HEK293T (cell line): Measurements from ENCODE around the gene TMEM203.
"Not testable (repeated sequence)": the region's sequence is repeated elsewhere in the genome, so short reads cannot be mapped to it uniquely, and the experiment has no call there.

ENCODE experiments used
- CTCF ChIA-PET: fragments of 350-600 bp; formaldehyde crosslinking; extraction: SDS; loops from one replicate; lab custom pipeline; 2021; ENCODE audit warnings: antibody characterized with exemption, inconsistent platforms; lab: Yijun Ruan, JAX
- POLR2A ChIA-PET: fragments of 350-600 bp; formaldehyde crosslinking; extraction: SDS; loops from one replicate; lab custom pipeline; 2020; ENCODE audit warnings: antibody characterized with exemption, inconsistent platforms; lab: Yijun Ruan, JAX
- DNase-seq: peaks from one replicate; pipeline ENCODE4 v3.0.0; 2012; ENCODE audit warnings: mixed read lengths; ENCODE audit errors: extremely low spot score
- ARNT ChIP-seq: fragments of 450-650 bp; IDR thresholded peaks from 2 replicates; pipeline ENCODE4 v1.6.1; 2017; ENCODE audit warnings: mild to moderate bottlenecking
- BHLHE40 ChIP-seq: fragments of 450-650 bp; IDR thresholded peaks from 2 replicates; pipeline ENCODE4 v1.6.1; 2016; ENCODE audit warnings: mild to moderate bottlenecking, moderate library complexity, borderline replicate concordance
- CTBP1 ChIP-seq: fragments of 450-650 bp; IDR thresholded peaks from 2 replicates; pipeline ENCODE4 v1.6.1; 2016; ENCODE audit warnings: borderline replicate concordance
- ELF4 ChIP-seq: fragments of 450-650 bp; IDR thresholded peaks from 2 replicates; pipeline ENCODE4 v1.6.1; 2017; ENCODE audit warnings: antibody characterized with exemption
- FOXA1 ChIP-seq: fragments of 450-650 bp; IDR thresholded peaks from 2 replicates; pipeline ENCODE4 v1.6.1; 2016; ENCODE audit warnings: mild to moderate bottlenecking
- FOXK2 ChIP-seq: fragments of 450-650 bp; IDR thresholded peaks from 2 replicates; pipeline ENCODE4 v1.6.1; 2016; ENCODE audit warnings: mild to moderate bottlenecking
- FOXM1 ChIP-seq: fragments of 450-650 bp; IDR thresholded peaks from 2 replicates; pipeline ENCODE4 v1.6.1; 2017; ENCODE audit warnings: mild to moderate bottlenecking, borderline replicate concordance
- HDGF ChIP-seq: fragments of 450-650 bp; IDR thresholded peaks from 2 replicates; pipeline ENCODE4 v1.6.1; 2017; ENCODE audit warnings: antibody characterized with exemption, borderline replicate concordance
- L3MBTL2 ChIP-seq: fragments of 450-650 bp; conservative IDR thresholded peaks from 2 replicates; pipeline ENCODE4 v1.6.1; 2016; ENCODE audit warnings: mild to moderate bottlenecking
- LEF1 ChIP-seq: fragments of 450-650 bp; IDR thresholded peaks from 2 replicates; pipeline ENCODE4 v1.6.1; 2017; ENCODE audit warnings: mild to moderate bottlenecking, borderline replicate concordance
- NFRKB ChIP-seq: fragments of 450-650 bp; IDR thresholded peaks from 2 replicates; pipeline ENCODE4 v1.6.1; 2016; ENCODE audit warnings: mild to moderate bottlenecking, moderate library complexity
- PKNOX1 ChIP-seq: fragments of 450-650 bp; IDR thresholded peaks from 2 replicates; pipeline ENCODE4 v1.6.1; 2016
- SP1 ChIP-seq: fragments of 450-650 bp; IDR thresholded peaks from 2 replicates; pipeline ENCODE4 v1.6.1; 2017
- SUZ12 ChIP-seq: fragments of 450-650 bp; IDR thresholded peaks from 2 replicates; pipeline ENCODE4 v1.6.1; 2016; ENCODE audit warnings: mild to moderate bottlenecking
- TARDBP ChIP-seq: fragments of 450-650 bp; IDR thresholded peaks from 2 replicates; pipeline ENCODE4 v1.6.1; 2016
- ZNF384 ChIP-seq: fragments of 450-650 bp; IDR thresholded peaks from 2 replicates; pipeline ENCODE4 v1.6.1; 2016

The TMEM203 gene

GRCh38 chr9:137245450-137246421 is 40.3 kb upstream of the TMEM203 start:
- POLR2A ChIA-PET, result interaction anchor here (4.4 kb wide), 1 partner anchor 8 kb away, joined by 44 read pairs; the partner anchor contains the start of gene NELFB
- TF ChIP-seq FOXA1 (no peak), LEF1 (no peak), HDGF (no peak), ARNT (no peak), ZNF384 (no peak), FOXK2 (no peak), BHLHE40 (no peak), PKNOX1 (no peak)
- no peak for DNase-seq
- CTCF ChIA-PET, result no interaction called here

GRCh38 chr9:137244486-137245449 is 39.3 kb upstream of the TMEM203 start:
- no peak for TF ChIP-seq ZNF384
- no peak for TF ChIP-seq TARDBP
- no peak for TF ChIP-seq LEF1
- TF ChIP-seq FOXA1, result no peak
- TF ChIP-seq ARNT, result no peak
- TF ChIP-seq SUZ12, result no peak
- TF ChIP-seq BHLHE40, result no peak
- TF ChIP-seq SP1, result no peak
- TF ChIP-seq CTBP1, result no peak
- TF ChIP-seq ELF4, result no peak
- no peak for TF ChIP-seq FOXM1
- no peak for TF ChIP-seq NFRKB
- TF ChIP-seq FOXK2, result no peak
- no peak for TF ChIP-seq PKNOX1
- TF ChIP-seq L3MBTL2, result no peak
- TF ChIP-seq HDGF, result no peak
- ChIA-PET CTCF (no interaction called here), POLR2A (interaction anchor here (0.7 to 4.4 kb wide), 2 partner anchors 9 to 20 kb away, joined by 3 to 44 read pairs; partner anchors contain the start of gene NELFB)
- DNase-seq, result no peak

GRCh38 chr9:137243626-137244485 is 38.4 kb upstream of the TMEM203 start:
- TF ChIP-seq ARNT, result no peak
- TF ChIP-seq BHLHE40, result no peak
- TF ChIP-seq CTBP1, result no peak
- no peak for TF ChIP-seq ZNF384
- TF ChIP-seq ELF4, result 0 out of 2 replicates have a peak, but pooled peaks have one; percentile 11
- TF ChIP-seq FOXM1, result no peak
- DNase-seq, result no peak
- ChIA-PET CTCF (no interaction called here), POLR2A (interaction anchor here (2.1 to 4.4 kb wide), 2 partner anchors 10 to 21 kb away, joined by 7 to 44 read pairs; partner anchors contain the start of genes NELFB and RNF208)

GRCh38 chr9:137243266-137243625 is 37.8 kb upstream of the TMEM203 start:
- POLR2A ChIA-PET, result interaction anchor here (1.2 to 4.4 kb wide), 3 partner anchors 11 to 45 kb away, joined by 3 to 44 read pairs (median 7); partner anchors contain the start of genes NELFB and RNF208
- DNase-seq, CTCF ChIA-PET: not testable (repeated sequence)

GRCh38 chr9:137242269-137243203 is 37.1 kb upstream of the TMEM203 start:
- TF ChIP-seq SP1 (no peak), HDGF (no peak), FOXM1 (no peak), LEF1 (no peak), FOXA1 (no peak), ARNT (no peak), FOXK2 (no peak), ZNF384 (no peak), TARDBP (no peak), NFRKB (no peak), PKNOX1 (no peak), ELF4 (no peak), CTBP1 (no peak), BHLHE40 (no peak)
- ChIA-PET CTCF (no interaction called here), POLR2A (interaction anchor here (0.7 to 4.4 kb wide), 7 partner anchors 11 to 196 kb away, joined by 3 to 44 read pairs (median 4); partner anchors contain the start of genes ANAPC2, NELFB, RNF208 and SSNA1)
- DNase-seq, result no peak
